KMS-11 (cell line): Measurements from ENCODE around the gene PDE8B.

Experiments
- H2AFZ ChIP-seq: fragments of 200-600 bp; sonication (generic); 2 replicates; pipeline ENCODE4 v1.6.1; 2016; ENCODE audit warnings: antibody characterized with exemption, mixed run types, low read depth
- H3K27ac ChIP-seq: fragments of 200-600 bp; sonication (generic); 2 replicates; pipeline ENCODE4 v1.6.1; 2016; ENCODE audit warnings: mild to moderate bottlenecking, mixed run types
- H3K27me3 ChIP-seq: fragments of 200-600 bp; sonication (generic); 2 replicates; pipeline ENCODE4 v1.6.1; 2017; ENCODE audit warnings: mild to moderate bottlenecking, low read depth, mixed run types, moderate library complexity; ENCODE audit not compliant: insufficient read depth
- H3K36me3 ChIP-seq: fragments of 200-600 bp; sonication (generic); 2 replicates; pipeline ENCODE4 v1.6.1; 2017; ENCODE audit warnings: mild to moderate bottlenecking, mixed run types; ENCODE audit not compliant: insufficient read depth
- H3K4me1 ChIP-seq: fragments of 200-600 bp; sonication (generic); 2 replicates; pipeline ENCODE4 v1.6.1; 2016; ENCODE audit warnings: mild to moderate bottlenecking, low read depth, mixed run types; ENCODE audit not compliant: poor library complexity, severe bottlenecking
- H3K4me2 ChIP-seq: fragments of 200-600 bp; sonication (generic); 2 replicates; pipeline ENCODE4 v1.7.0; 2016; ENCODE audit warnings: mild to moderate bottlenecking, mixed run types
- H3K4me3 ChIP-seq: fragments of 200-600 bp; sonication (generic); IDR thresholded peaks from 2 replicates; pipeline ENCODE4 v1.6.1; 2017; ENCODE audit warnings: low read depth, low read length, mixed read lengths; ENCODE audit not compliant: insufficient read depth
- H3K79me2 ChIP-seq: fragments of 200-600 bp; sonication (generic); 2 replicates; pipeline ENCODE4 v1.6.1; 2016; ENCODE audit warnings: low read depth, mixed run types; ENCODE audit not compliant: insufficient read depth
- H3K9ac ChIP-seq: fragments of 200-600 bp; sonication (generic); 2 replicates; pipeline ENCODE4 v1.6.1; 2016; ENCODE audit warnings: mild to moderate bottlenecking, mixed run types
- H4K20me1 ChIP-seq: fragments of 200-600 bp; sonication (generic); 2 replicates; pipeline ENCODE4 v1.6.1; 2016; ENCODE audit warnings: mild to moderate bottlenecking, mixed run types; ENCODE audit not compliant: insufficient read depth
- TF ChIP-seq, protein P1 (sequence below): fragments of 200-600 bp; sonication (generic); conservative IDR thresholded peaks from 2 replicates; pipeline ENCODE4 v1.6.1; 2017; ENCODE audit warnings: low read depth, mild to moderate bottlenecking, antibody characterized with exemption, low read length, moderate library complexity, mixed read lengths

PDE8B gene

DNA sequence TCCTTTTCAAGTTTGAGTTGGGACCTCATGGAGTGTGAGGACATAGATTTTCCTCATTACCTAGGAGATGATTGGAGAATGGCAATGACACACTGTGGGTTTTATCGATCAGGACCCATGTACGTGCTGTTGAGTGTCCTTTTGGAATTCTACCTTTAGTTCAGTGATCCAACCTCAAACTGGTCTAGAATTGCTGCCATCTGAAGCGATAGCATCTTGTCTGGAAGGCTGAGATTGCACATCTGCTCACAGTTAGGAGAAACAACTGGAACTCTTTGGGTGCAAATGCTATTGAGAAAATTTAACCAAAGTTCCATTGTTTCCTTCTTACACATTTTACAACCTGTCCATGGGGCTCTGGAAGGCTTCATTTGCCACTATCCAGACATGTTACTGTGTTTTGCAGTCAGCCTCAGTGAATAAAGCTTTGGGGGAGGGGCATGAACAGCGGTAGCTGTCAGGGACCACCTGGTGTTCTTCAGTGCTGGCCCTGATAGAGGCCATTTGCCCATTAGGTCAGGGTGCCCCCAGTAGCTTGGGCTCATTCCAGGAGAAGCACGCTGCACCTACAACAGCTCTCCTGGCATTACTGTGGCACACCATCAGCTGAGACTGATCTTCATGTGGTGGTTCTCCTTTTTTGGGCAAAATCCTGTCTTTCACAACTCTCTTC lies 123.1 kb downstream of the PDE8B start:
- Histone ChIP-seq H3K4me2 (no peak overlapping the region), H3K79me2 (no peaks in the 10 kb centered on the region), H3K4me3 (no peak overlapping the region), H3K9ac (no peak overlapping the region), H4K20me1 (no peaks in the 10 kb centered on the region), H3K27ac (no peak overlapping the region), H3K4me1 (no peaks in the 10 kb centered on the region), H3K27me3 (no peaks in the 10 kb centered on the region), H3K36me3 (no peaks in the 10 kb centered on the region), H2AFZ (no peak overlapping the region)
- TF ChIP-seq, protein P1, sequence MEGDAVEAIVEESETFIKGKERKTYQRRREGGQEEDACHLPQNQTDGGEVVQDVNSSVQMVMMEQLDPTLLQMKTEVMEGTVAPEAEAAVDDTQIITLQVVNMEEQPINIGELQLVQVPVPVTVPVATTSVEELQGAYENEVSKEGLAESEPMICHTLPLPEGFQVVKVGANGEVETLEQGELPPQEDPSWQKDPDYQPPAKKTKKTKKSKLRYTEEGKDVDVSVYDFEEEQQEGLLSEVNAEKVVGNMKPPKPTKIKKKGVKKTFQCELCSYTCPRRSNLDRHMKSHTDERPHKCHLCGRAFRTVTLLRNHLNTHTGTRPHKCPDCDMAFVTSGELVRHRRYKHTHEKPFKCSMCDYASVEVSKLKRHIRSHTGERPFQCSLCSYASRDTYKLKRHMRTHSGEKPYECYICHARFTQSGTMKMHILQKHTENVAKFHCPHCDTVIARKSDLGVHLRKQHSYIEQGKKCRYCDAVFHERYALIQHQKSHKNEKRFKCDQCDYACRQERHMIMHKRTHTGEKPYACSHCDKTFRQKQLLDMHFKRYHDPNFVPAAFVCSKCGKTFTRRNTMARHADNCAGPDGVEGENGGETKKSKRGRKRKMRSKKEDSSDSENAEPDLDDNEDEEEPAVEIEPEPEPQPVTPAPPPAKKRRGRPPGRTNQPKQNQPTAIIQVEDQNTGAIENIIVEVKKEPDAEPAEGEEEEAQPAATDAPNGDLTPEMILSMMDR = no peak

- Histone ChIP-seq H4K20me1 (no peaks in the 10 kb centered on the region), H3K27ac (no peak overlapping the region), H3K79me2 (no peaks in the 10 kb centered on the region), H2AFZ (no peak overlapping the region), H3K4me1 (no peaks in the 10 kb centered on the region), H3K36me3 (no peaks in the 10 kb centered on the region), H3K27me3 (no peaks in the 10 kb centered on the region), H3K4me2 (no peak overlapping the region), H3K9ac (no peak overlapping the region), H3K4me3 (no peak overlapping the region)
- TF ChIP-seq, protein P1 = no peak
These were observed 126.8 kb downstream of the PDE8B start for GRCh38 chr5:77337246-77337645.

DNA sequence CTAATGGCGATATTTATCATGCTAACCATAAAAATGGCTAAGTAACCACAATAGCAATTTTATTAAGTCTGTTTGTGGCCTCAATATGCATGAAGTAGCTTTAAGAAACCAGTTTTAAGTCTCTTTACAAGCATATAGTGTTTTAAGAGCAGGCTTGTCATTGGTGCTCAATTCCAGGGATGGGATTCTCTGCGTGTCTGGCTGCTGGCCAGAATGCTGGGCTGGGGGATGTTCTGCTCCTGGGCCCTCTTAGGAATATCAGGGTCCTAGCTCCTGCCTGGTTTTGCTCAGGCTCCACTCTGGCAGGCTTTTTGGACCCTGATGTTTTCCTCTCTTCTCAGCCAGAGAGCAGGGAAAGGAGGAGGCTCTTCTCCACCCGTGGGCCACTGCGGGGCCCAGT lies 127.2 kb downstream of the PDE8B start:
- TF ChIP-seq, protein P1 = no peak

GRCh38 chr5:77339337-77339890 lies 128.9 kb downstream of the PDE8B start:
- TF ChIP-seq, protein P1 = no peak
- Histone ChIP-seq H4K20me1 (no peaks in the 10 kb centered on the region), H3K79me2 (no peaks in the 10 kb centered on the region), H3K4me2 (no peak overlapping the region), H3K36me3 (no peaks in the 10 kb centered on the region), H2AFZ (no peak overlapping the region), H3K9ac (no peak overlapping the region), H3K27ac (no peak overlapping the region), H3K27me3 (no peaks in the 10 kb centered on the region), H3K4me3 (no peak overlapping the region), H3K4me1 (no peaks in the 10 kb centered on the region)

More for the DNA sequence above, 127.2 kb downstream of the PDE8B start:
- no peak overlapping the region for H3K4me2 ChIP-seq
- no peaks in the 10 kb centered on the region for H4K20me1 ChIP-seq
- no peaks in the 10 kb centered on the region for H3K36me3 ChIP-seq
- H2AFZ ChIP-seq = no peak overlapping the region
- no peak overlapping the region for H3K27ac ChIP-seq
- no peak overlapping the region for H3K9ac ChIP-seq
- H3K4me1 ChIP-seq = no peaks in the 10 kb centered on the region
- no peaks in the 10 kb centered on the region for H3K27me3 ChIP-seq
- no peak overlapping the region for H3K4me3 ChIP-seq
- H3K79me2 ChIP-seq = no peaks in the 10 kb centered on the region
